Measurements from ENCODE around the gene SKIDA1. TPM values are rescaled to one million over a fixed set of nuclear protein-coding genes. Genes with fewer than 3 reads are reported as not detected.

The SKIDA1 gene
- total RNA-seq, 1 experiment from 2014 or later = 0.40 TPM

DNA sequence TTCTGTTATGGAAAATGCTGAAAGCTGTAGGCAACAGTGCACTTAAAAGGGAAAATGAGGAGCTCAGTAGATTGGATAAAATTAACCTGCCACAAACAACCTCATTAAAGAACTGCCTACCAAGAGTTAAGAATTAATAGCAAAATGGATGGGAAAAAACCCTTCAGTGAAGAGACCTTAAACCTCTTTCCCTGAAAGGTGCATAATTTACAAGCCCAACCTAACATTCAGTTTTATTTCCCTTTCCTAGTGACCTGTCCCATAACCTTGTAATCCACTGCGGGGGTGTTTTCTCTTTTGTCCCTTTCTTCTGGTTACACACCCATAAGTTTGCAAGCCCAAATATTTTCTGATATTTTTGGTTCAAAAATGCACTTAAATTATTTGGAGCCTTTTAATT lies 21.9 kb downstream of the SKIDA1 start:
- H3K27ac Mint-ChIP-seq (ENCODE audit: unreplicated experiment) = no peak overlapping the region

DNA sequence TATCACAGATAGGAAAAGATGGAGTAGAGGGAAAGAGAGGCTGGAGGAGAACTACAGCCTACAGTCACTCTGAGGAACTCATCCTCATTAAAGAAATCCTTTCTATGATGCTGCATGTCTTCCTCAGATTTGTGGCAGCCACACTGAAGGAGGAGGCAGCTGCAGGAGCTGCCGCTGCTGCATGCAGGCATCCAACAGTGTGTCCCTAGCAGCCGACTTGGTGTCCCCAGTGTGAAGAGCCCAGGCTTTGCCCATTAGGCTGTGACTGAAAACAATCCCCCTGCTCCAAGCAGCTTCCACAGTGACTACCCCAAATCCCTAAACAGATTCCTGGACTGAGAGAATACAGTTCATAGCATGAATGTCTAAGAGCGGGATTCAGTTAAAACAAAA lies 23.1 kb downstream of the SKIDA1 start:
- BruUV-seq (replicated peaks) = no TSS peak
- Mint-ChIP-seq H3K27ac (ENCODE audit: unreplicated experiment) (no peak overlapping the region), H3K27me3 (ENCODE audit: unreplicated experiment) (peaks cover 66% of the 10 kb centered on the region), H3K36me3 (ENCODE audit: insufficient read depth, unreplicated experiment) (peaks cover under 1% of the 10 kb centered on the region), H3K4me3 (ENCODE audit: low read depth, unreplicated experiment) (no peak overlapping the region), H3K9me3 (ENCODE audit: low read depth, unreplicated experiment) (no peaks in the 10 kb centered on the region), H3K4me1 (ENCODE audit: low read depth, unreplicated experiment) (no peaks in the 10 kb centered on the region)
- intact Hi-C loops (cut with micrococcal nuclease; ENCODE audit: unreplicated experiment) = no loop called here
- CTCF ChIA-PET = no interaction called here
- no peak for DNase-seq
- TF ChIP-seq, protein P1, sequence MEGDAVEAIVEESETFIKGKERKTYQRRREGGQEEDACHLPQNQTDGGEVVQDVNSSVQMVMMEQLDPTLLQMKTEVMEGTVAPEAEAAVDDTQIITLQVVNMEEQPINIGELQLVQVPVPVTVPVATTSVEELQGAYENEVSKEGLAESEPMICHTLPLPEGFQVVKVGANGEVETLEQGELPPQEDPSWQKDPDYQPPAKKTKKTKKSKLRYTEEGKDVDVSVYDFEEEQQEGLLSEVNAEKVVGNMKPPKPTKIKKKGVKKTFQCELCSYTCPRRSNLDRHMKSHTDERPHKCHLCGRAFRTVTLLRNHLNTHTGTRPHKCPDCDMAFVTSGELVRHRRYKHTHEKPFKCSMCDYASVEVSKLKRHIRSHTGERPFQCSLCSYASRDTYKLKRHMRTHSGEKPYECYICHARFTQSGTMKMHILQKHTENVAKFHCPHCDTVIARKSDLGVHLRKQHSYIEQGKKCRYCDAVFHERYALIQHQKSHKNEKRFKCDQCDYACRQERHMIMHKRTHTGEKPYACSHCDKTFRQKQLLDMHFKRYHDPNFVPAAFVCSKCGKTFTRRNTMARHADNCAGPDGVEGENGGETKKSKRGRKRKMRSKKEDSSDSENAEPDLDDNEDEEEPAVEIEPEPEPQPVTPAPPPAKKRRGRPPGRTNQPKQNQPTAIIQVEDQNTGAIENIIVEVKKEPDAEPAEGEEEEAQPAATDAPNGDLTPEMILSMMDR (IDR thresholded peaks at IDR 0.05; ENCODE audit: unreplicated experiment) = no peak

More for the DNA sequence above, 21.9 kb downstream of the SKIDA1 start:
- H3K9me3 Mint-ChIP-seq (ENCODE audit: low read depth, unreplicated experiment) = no peaks in the 10 kb centered on the region
- no peak for DNase-seq
- intact Hi-C loops (cut with micrococcal nuclease; ENCODE audit: unreplicated experiment) = no loop called here
- no peak overlapping the region for H3K4me3 Mint-ChIP-seq (ENCODE audit: low read depth, unreplicated experiment)
- no peaks in the 10 kb centered on the region for H3K36me3 Mint-ChIP-seq (ENCODE audit: insufficient read depth, unreplicated experiment)
- BruUV-seq (replicated peaks) = no TSS peak
- H3K4me1 Mint-ChIP-seq (ENCODE audit: low read depth, unreplicated experiment) = no peaks in the 10 kb centered on the region
- TF ChIP-seq, protein P1 (IDR thresholded peaks at IDR 0.05; ENCODE audit: unreplicated experiment) = no peak
- CTCF ChIA-PET = no interaction called here
- peaks cover 63% of the 10 kb centered on the region for H3K27me3 Mint-ChIP-seq (ENCODE audit: unreplicated experiment)

DNA sequence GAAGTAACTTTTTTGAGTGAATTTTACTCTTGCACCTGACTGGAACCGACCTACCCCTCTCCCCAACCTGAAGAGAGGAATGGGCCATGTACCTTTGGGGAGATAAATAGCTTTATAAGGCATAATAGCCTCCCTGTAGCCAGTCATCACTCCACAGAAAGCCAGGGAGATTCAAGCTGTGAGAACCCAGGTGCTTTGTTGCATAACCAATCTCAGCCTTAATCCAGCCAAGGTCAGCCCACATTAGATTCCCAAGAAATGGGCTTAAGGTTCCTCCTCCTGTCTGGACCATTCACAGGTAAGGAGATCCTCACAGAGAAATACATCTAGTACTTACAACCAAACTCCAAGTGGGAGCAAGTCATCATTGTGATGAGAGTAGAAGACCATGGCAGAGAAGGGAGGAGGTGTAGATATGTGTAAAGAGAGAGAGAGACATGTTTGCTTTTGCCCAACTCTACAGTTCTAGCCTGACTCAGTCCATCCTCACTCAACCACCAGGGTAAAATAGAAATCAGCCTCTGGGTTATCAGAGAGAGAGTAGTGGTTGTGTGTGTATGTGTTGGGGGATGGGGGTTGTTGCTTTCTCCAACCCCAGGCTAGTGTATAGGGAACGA lies 23.6 kb downstream of the SKIDA1 start:
- no TSS peak for BruUV-seq (replicated peaks)
- Mint-ChIP-seq H3K4me3 (ENCODE audit: low read depth, unreplicated experiment) (no peak overlapping the region), H3K27ac (ENCODE audit: unreplicated experiment) (no peak overlapping the region), H3K27me3 (ENCODE audit: unreplicated experiment) (peaks cover 60% of the 10 kb centered on the region), H3K4me1 (ENCODE audit: low read depth, unreplicated experiment) (no peaks in the 10 kb centered on the region), H3K36me3 (ENCODE audit: insufficient read depth, unreplicated experiment) (peaks cover 5% of the 10 kb centered on the region), H3K9me3 (ENCODE audit: low read depth, unreplicated experiment) (no peaks in the 10 kb centered on the region)
- TF ChIP-seq, protein P1 (IDR thresholded peaks at IDR 0.05; ENCODE audit: unreplicated experiment) = no peak
- DNase-seq = no peak
- intact Hi-C loops (cut with micrococcal nuclease; ENCODE audit: unreplicated experiment) = no loop called here
- CTCF ChIA-PET = no interaction called here

DNA sequence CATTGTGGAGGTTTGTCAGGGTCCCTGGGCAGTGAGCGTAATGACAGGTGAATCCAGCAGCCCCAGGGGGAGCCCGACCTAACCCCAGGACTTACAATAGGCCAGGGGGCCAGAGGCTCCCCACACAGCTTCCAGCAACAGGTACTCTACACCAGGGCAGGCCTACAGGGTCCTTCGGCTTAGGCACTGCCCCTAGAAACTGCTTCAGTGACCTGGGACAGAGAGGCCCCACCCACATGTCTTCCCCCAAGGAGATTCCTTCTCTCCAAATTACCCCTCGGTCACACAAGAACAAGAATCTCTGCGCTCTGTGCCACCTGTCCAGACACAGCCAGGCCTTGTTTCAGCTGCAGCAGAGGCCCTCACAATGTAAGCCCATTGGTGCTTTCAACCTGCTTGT lies 24.4 kb downstream of the SKIDA1 start:
- intact Hi-C loops (cut with micrococcal nuclease; ENCODE audit: unreplicated experiment) = no loop called here
- CTCF ChIA-PET = no interaction called here
- Mint-ChIP-seq H3K9me3 (ENCODE audit: low read depth, unreplicated experiment) (no peaks in the 10 kb centered on the region), H3K27me3 (ENCODE audit: unreplicated experiment) (peaks cover 53% of the 10 kb centered on the region), H3K36me3 (ENCODE audit: insufficient read depth, unreplicated experiment) (peaks cover 12% of the 10 kb centered on the region), H3K4me1 (ENCODE audit: low read depth, unreplicated experiment) (no peaks in the 10 kb centered on the region), H3K27ac (ENCODE audit: unreplicated experiment) (no peak overlapping the region), H3K4me3 (ENCODE audit: low read depth, unreplicated experiment) (no peak overlapping the region)
- DNase-seq = no peak
- TF ChIP-seq, protein P1 (IDR thresholded peaks at IDR 0.05; ENCODE audit: unreplicated experiment) = no peak
- BruUV-seq (replicated peaks) = no TSS peak

Data from Calu3 (cell line).